ENCODE data around the gene CHD1. TPM values are rescaled to one million over a fixed set of nuclear protein-coding genes. Genes with fewer than 3 reads are reported as not detected.

The CHD1 gene
- total RNA-seq, 4 donors from 2014 or later: 25.8 to 69.3 (median 34.5) TPM

DNA sequence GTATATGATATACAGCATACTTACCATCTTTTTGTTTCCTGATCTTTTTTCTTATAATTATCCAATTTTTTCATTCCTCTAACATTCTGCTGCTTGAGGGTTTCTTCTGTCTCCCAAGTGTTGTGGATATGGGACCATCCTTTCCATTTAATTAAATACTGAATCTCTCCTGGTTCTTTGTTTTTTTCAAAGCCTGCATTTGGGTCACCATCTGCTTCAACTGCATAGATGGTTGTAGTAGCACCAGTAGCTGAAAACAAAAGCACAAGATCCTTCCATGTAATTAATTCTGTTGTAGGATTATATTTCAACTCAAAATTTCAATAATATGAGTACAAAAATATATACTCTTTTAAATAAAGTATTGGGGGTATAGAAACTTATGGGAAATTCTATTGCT, 29.4 kb downstream of the CHD1 start:
- TF ChIP-seq POLR2A (IDR thresholded peaks at IDR 0.05; ENCODE audit: low read depth) (no peak), POLR2AphosphoS5 (IDR thresholded peaks at IDR 0.05) (no peak), EP300 (IDR thresholded peaks at IDR 0.05) (no peak)
- TF ChIP-seq, protein P1, sequence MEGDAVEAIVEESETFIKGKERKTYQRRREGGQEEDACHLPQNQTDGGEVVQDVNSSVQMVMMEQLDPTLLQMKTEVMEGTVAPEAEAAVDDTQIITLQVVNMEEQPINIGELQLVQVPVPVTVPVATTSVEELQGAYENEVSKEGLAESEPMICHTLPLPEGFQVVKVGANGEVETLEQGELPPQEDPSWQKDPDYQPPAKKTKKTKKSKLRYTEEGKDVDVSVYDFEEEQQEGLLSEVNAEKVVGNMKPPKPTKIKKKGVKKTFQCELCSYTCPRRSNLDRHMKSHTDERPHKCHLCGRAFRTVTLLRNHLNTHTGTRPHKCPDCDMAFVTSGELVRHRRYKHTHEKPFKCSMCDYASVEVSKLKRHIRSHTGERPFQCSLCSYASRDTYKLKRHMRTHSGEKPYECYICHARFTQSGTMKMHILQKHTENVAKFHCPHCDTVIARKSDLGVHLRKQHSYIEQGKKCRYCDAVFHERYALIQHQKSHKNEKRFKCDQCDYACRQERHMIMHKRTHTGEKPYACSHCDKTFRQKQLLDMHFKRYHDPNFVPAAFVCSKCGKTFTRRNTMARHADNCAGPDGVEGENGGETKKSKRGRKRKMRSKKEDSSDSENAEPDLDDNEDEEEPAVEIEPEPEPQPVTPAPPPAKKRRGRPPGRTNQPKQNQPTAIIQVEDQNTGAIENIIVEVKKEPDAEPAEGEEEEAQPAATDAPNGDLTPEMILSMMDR (IDR thresholded peaks at IDR 0.05): no peak
- peaks cover 53 to 95% (median 72%) of the 10 kb centered on the region in 4 donors for H3K36me3 ChIP-seq

DNA sequence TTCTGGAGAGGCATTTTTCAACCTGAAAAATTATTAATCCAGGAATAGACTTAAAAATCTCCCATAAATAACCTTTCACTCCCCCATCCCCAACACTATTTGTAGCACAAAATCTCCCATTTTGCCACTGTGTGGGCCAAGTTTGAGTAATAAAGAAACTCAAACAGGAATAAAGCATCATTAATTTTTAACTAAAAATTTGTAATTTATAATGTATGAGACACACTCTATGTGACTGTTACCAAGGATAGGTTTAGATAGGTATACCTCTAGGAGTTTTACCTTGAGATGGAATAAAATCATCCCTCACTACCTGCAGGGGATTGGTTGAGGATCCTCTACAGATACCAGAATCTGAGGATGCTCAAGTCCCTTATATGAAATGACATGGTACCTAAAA, 30.1 kb downstream of the CHD1 start:
- Histone ChIP-seq H3K4me3 (no peak overlapping the region), H3K27ac (replicated peaks in 1 of 4) (no peak overlapping the region), H3K9me3 (no peaks in the 10 kb centered on the region), H3K27me3 (no peaks in the 10 kb centered on the region), H3K36me3 (peaks cover 53 to 98% (median 73%) of the 10 kb centered on the region in 4 donors), H3K4me1 (no peaks in the 10 kb centered on the region)
- TF ChIP-seq EP300 (IDR thresholded peaks at IDR 0.05) (no peak), POLR2A (IDR thresholded peaks at IDR 0.05; ENCODE audit: low read depth) (no peak), POLR2AphosphoS5 (IDR thresholded peaks at IDR 0.05) (no peak)
- TF ChIP-seq, protein P1 (IDR thresholded peaks at IDR 0.05): no peak
- intact Hi-C loops (cut with DNase I): no loop called here
- no peak for DNase-seq (ENCODE audit: extremely low spot score)

More for the DNA sequence above, 29.4 kb downstream of the CHD1 start:
- H3K27me3 ChIP-seq: no peaks in the 10 kb centered on the region
- H3K9me3 ChIP-seq: no peaks in the 10 kb centered on the region
- no peaks in the 10 kb centered on the region for H3K4me1 ChIP-seq
- H3K27ac ChIP-seq (replicated peaks in 1 of 4): no peak overlapping the region
- intact Hi-C loops (cut with DNase I): no loop called here
- no peak for DNase-seq (ENCODE audit: extremely low spot score)
- no peak overlapping the region for H3K4me3 ChIP-seq

DNA sequence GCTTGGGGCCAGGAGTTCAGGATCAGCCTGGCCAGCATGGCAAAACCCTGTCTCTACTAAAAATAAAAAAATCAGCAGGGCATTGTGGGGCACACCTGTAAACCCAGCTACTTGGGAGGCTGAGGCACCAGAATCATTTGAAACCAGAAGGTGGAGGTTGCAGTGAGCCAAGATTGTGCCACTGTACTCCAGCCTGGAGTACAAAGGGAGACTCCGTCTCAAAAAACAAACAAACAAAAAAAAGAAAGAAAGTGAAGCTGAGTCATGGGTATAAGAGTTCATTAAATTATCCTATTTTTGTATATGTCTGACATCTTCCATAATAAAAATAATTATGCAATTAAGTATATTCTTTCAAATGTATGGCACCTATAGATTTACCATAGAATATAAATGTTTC, 37.2 kb downstream of the CHD1 start:
- no peaks in the 10 kb centered on the region for H3K27me3 ChIP-seq
- H3K36me3 ChIP-seq: peaks cover 27 to 97% (median 69%) of the 10 kb centered on the region in 4 donors
- TF ChIP-seq, protein P1 (IDR thresholded peaks at IDR 0.05): no peak
- TF ChIP-seq EP300 (IDR thresholded peaks at IDR 0.05) (no peak), POLR2AphosphoS5 (IDR thresholded peaks at IDR 0.05) (no peak), POLR2A (IDR thresholded peaks at IDR 0.05; ENCODE audit: low read depth) (no peak)
- intact Hi-C loops (cut with DNase I): no loop called here
- no peak for DNase-seq (ENCODE audit: extremely low spot score)
- H3K9me3 ChIP-seq: no peaks in the 10 kb centered on the region
- no peak overlapping the region for H3K27ac ChIP-seq (replicated peaks in 1 of 4)
- WGBS: 92% methylated on average over 1 of the region's 1 CpG
- no peak overlapping the region for H3K4me3 ChIP-seq
- H3K4me1 ChIP-seq: no peaks in the 10 kb centered on the region

DNA sequence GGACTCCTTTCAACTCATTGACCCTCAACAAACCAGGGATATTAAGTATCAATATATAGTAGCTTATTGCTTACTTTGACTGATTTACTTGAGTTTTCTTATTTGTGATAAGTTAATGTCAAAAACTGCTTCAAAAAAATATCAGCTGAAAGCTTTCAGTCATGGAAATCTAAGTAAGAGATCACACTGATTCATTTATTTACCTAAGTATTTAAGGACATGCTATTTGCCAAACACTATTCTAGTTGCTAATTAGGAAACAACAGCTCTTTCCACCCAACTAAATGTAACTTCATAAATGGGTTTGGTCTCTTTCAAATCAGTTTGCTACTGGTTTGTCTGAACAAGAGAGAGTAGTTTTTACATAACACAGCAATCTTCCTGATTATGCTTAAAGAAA, 48.2 kb downstream of the CHD1 start:
- no peak for DNase-seq (ENCODE audit: extremely low spot score)
- H3K4me1 ChIP-seq: no peaks in the 10 kb centered on the region
- intact Hi-C loops (cut with DNase I): no loop called here
- H3K27me3 ChIP-seq: no peaks in the 10 kb centered on the region
- no peak overlapping the region for H3K27ac ChIP-seq (replicated peaks in 1 of 4)
- H3K4me3 ChIP-seq: no peak overlapping the region
- peaks cover 65 to 97% (median 81%) of the 10 kb centered on the region in 4 donors for H3K36me3 ChIP-seq
- TF ChIP-seq POLR2A (IDR thresholded peaks at IDR 0.05; ENCODE audit: low read depth): no peak
- no peak for TF ChIP-seq POLR2AphosphoS5 (IDR thresholded peaks at IDR 0.05)
- no peak for TF ChIP-seq EP300 (IDR thresholded peaks at IDR 0.05)
- TF ChIP-seq, protein P1 (IDR thresholded peaks at IDR 0.05): no peak
- H3K9me3 ChIP-seq: no peaks in the 10 kb centered on the region

DNA sequence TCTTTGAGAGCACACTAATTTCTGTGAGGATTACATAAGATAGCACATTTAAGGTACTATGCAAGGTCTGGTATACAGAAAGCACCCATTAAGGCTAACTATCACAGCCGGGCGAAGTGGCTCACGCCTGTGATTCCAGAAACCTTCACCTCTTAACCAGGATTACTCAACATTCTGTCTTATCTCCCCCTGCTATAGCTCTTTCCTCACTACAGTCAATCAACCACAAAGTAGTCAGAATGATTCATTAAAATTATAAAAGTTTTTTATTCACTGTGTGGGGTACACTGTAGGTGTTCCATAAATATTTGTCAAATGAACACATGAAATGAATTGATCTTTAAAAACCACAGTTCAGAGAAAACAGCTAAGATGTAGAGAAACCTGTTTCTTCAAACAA, 48.7 kb downstream of the CHD1 start:
- DNase-seq (ENCODE audit: extremely low spot score): no peak
- no peaks in the 10 kb centered on the region for H3K27me3 ChIP-seq
- intact Hi-C loops (cut with DNase I): no loop called here
- TF ChIP-seq POLR2AphosphoS5 (IDR thresholded peaks at IDR 0.05): no peak
- TF ChIP-seq POLR2A (IDR thresholded peaks at IDR 0.05; ENCODE audit: low read depth): no peak
- no peak for TF ChIP-seq EP300 (IDR thresholded peaks at IDR 0.05)
- TF ChIP-seq, protein P1 (IDR thresholded peaks at IDR 0.05): no peak
- no peaks in the 10 kb centered on the region for H3K9me3 ChIP-seq
- no peak overlapping the region for H3K27ac ChIP-seq (replicated peaks in 1 of 4)
- H3K36me3 ChIP-seq: peaks cover 64 to 97% (median 79%) of the 10 kb centered on the region in 4 donors
- no peak overlapping the region for H3K4me3 ChIP-seq
- no peaks in the 10 kb centered on the region for H3K4me1 ChIP-seq
- 100% methylated on average over 3 of the region's 3 CpGs for WGBS

All from esophagus muscularis mucosa (tissue), 4 donors.